SHP77 (cell line): ENCODE results near the gene RNF213.

Source experiments
- DNase-seq, 2 experiments: peaks; one replicate each; lab custom pipeline; 2025; lab: John Stamatoyannopoulos, UW

RNF213 gene

GRCh38 chr17:80252871-80253270, 7.8 kb upstream of the RNF213 start:
- peak; percentile 87 to 93 for DNase-seq

- DNase-seq: peak; percentile 30 to 65
Measured at GRCh38 chr17:80253631-80254395, 6.8 kb upstream of the RNF213 start.

DNA sequence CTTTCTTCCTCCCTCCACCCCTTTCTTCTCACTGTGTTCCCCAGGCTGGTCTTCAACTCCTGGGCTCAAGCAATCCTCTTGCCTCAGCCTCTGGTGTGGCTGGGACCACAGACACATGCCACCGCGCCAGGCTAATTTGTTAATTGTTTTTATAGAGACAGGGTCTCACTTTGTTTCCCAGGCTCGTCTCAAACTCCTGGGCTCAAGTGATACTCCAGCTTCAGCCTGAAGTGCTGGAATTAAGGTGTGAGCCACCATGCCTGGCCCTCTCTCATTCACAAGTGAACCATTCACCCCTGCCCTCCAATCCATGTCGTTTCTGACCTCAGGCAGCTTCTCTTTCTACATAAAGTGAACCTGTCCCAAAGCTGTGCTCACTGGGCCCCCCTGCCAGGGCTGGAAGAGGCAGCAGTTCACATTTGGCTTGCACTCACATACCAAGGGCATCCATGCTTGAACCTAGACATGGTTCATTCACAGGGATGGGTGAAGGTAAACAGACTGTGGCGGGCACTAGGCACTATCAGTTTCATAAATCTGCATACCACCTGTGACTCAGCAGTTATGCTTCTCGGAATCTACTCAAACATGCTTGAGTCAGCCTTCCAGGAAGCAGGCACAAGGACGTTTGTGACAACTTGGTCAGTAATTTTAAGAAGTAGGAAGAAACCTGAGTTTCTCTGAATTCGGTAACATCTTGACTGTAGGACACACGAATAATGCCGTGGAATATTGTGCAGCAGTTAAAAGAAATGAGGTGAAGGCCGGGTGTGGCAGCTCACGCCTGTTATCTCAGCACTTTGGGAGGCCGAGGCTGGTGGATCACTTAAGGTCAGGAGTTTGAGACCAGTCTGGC, 6.0 kb upstream of the RNF213 start:
- DNase-seq: peak; percentile 93 to 95

GRCh38 chr17:80256034-80256350, 4.7 kb upstream of the RNF213 start:
- DNase-seq: no peak

- DNase-seq: peak; percentile 50 to 70
Measured at GRCh38 chr17:80257716-80258213, 2.9 kb upstream of the RNF213 start.

- peak in 1 of 2 experiments; percentile 33 for DNase-seq
Measured at GRCh38 chr17:80258296-80258695, 2.4 kb upstream of the RNF213 start.

DNA sequence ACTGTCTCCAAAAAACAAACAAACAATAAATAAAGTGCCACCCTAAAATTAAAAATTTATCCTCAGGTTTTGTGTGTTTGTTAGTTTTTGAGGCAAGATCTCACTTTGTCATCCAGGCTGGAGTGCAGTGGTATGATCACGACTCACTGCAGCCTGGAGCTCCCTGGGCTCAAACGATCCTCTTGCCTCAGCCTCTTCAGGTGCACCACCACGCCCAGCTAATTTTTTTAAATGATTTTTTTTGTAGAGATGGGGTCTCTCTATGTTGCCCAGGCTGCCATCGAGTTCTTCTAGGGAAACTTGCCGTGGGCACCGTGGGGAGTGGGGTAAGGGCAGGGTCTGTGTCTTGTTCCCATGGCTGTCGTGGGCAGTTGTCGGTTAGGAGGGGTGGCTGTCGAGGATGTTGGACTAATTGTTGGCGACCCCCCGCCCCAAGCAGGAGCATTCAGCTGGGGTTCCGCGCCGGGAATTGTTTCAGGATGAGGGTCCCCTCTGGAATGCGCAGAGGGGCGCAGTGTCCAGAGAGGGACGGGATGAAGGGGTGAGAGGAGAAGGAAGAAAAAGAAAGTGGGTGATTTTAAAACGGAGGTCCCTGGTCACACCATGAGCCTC, 1.1 kb upstream of the RNF213 start:
- peak in 1 of 2 experiments; percentile 20 for DNase-seq

GRCh38 chr17:80260069-80260535, 550 bp upstream of the RNF213 start:
- DNase-seq: peak; percentile 50 to 86

DNA sequence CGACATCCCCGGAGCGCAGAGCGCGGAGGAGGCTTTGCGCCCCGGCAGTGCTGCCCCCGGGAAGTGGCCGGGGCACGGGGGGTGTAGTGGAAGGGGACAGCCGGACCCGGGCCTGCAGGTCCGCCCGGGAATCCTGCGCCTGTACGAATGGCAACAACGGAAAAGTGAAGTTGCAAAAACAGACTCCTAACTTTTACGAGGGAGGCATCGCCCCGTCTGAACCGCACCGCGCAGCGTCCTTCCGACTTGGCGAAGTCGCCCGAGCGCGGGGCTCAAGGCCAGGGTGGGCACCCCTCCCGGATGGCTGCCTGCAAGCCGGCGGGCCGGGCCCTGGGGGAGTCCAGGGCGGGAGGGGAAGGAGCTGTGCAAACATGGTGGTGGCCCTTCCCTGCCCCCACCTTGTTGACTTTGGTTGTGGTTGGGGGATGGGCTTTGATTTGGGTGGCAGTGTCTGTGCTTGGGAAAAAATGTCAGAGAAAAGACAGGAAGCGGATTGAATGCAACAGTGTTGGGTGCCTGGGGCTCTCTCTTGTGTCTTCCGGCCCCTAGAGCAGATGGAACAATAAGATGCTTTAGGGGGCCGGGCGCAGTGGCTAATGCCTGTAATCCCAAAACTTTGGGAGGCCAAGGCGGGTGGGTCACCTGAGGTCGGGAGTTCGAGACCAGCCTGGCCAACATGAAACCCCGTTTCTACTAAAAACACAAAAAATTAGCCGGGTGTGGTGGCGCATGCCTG, 675 bp downstream of the RNF213 start:
- DNase-seq: peak; percentile 77 to 78

DNA sequence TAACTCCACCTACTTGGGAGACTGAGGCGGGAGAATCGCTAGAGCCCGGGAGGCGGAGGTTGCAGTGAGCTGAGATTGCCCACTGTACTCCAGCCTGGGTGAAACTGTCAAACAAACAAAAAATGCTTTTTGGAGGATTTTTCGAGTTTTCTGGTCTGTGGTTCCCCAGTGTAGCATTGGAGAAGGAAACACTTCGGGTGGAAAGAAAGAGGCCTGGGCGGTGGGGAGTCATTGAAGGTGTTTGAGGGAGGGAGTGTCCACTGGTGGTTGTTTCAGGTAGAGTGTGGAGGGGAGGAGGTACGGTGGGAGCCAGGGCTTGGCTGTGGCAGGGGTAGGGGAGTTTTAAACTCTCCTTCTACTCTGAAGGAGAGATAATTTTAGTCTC, 1.2 kb downstream of the RNF213 start:
- DNase-seq: no peak

DNA sequence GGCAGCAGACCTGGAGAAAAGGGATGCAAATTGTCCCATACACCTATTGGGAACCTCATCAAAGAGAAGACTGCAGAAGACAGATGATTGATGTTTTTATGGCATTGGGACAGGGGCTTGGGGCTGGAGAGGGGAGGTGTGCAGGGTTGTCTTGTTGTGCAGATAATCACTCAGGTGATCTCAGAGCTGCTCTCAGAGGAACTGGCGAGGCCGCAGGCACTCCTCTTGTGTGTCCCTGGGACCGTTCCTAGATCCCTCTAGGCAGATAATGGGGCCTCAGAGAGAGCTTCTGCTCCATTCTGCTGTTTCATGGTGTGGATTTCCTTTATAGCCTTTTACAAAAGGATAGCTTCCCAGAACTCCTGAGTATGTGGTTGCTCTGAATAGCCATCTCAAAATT, 1.6 kb downstream of the RNF213 start:
- DNase-seq: peak; percentile 27 to 37

DNA sequence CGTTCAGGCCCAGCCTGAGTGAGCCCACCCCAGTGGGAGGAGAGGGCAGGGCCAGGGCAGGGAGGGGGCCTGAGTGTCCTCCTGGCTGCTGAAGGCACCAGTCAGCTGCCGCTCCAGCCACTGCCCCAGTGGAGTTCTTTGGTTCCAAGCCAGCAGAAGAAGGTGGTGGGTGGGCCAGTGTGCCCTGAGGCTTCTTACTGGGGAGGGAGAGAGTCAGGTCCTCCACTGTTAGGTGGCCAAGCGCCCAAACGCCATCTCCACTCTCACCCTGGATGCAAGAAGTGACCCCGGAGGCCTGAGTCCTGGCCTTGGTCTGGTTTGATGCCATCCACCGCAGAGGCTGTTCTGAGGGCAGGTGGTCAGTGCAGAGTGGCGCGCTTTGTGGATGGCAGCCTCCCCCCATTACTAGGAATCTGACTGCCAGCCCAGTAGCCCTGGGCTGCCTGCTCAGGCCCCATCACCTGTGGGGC, 2.2 kb downstream of the RNF213 start:
- no peak for DNase-seq

DNA sequence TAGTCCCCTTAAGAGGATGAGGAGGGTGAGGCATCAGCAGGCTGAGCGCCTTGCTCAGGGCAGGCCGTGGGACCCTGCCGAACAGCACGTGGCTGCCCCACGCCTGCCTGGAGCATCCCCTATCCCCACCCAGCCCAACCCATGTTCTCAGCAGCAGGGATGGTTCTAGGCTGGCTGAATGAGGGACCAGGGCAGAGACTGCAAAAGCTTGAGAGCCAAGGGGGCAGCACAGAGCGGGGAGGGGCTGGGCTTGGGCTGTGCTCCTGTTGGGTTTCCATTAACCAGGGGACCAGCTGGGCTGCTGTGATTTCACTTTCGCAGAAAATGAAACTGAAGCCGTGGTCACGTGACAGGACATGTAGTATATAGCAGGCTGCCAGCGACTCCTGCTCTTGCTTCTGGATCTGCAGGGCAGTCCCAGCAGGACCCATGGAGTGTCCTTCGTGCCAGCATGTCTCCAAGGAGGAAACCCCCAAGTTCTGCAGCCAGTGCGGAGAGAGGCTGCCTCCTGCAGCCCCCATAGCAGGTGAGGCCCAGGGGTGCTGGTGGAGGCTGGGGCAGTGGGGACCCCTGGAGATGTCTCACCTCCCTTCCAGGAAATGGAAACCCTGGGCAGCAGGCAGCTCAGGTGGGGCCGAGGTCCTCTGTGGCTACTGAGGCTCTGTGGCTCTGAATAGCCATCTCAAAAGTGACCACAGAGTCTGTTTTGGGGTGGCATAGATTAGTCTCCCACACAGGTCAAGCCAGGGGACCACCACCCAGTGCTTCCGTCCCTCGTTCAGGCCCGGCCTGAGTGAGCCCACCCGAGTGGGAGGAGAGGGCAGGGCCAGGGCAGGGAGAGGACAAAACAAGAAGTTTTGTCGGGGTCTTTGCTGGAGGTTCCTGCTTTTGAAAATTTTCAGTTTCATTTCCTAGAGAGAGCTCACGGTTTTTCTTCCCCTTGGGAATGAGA, 2.9 kb downstream of the RNF213 start:
- DNase-seq: peak; percentile 81 to 91

DNA sequence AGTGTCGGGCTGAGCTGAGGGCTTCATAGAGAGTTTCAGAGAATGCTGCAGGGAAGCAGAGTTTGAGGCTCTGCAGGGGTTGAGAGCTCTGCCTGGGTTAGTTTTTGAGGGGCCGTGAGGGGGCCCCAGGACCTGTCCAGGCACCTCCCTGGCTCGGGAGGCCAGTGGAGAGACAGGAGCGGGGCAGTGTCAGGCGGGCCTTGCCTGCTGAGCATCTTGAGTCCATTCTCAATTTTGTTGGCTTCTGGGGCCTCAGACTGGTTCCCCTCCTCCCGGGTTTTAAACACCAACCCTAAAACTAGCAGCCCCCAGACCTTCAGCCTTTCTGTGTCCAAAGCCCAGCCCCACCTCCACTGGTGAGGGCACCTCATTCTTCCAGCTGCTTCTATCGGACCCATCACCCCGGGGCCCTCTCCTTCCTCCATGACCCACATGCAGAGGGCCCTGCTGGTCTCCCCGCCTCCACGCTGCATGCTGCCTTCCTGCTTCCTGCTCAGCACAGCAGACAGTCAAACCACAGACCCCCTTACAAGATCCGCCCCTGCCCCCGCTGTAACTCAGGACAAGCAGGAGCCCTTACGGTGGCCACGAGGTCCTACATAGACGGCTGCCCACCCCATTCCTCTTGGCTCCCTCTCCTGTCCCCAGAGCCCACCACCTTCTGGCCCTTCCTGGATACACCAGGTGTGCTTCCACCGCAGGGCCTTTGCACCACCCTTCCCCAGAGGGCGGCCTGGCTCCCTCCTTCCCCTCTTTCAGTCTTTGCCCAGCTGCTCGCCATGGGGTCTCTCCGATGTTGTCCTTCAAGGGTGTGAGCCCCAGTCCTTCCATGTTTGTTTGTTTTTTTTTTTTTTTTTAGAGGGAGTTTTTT, 3.8 kb downstream of the RNF213 start:
- DNase-seq: no peak

GRCh38 chr17:80265205-80266068, 4.8 kb downstream of the RNF213 start:
- DNase-seq: no peak

DNA sequence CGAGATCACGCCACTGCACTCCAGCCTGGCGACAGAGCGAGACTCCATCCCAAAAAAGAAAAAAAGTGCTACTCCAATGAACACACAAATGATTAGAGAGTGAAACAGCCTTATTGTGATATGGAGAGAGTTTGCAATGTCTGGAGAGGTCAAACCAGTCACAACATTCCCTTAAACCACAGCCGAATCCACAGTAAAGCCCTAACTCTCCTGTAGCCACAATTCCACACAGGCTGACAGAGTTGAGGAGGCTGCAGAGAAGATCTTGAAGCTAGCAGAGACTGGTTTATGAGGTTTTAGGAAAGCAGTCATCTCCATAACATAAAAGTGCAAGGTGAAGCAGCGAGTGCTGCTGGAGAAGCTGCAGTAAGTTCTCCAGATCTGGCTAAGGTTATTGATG, 6.7 kb downstream of the RNF213 start:
- DNase-seq: no peak

GRCh38 chr17:80268427-80268826, 7.8 kb downstream of the RNF213 start:
- DNase-seq: no peak

DNA sequence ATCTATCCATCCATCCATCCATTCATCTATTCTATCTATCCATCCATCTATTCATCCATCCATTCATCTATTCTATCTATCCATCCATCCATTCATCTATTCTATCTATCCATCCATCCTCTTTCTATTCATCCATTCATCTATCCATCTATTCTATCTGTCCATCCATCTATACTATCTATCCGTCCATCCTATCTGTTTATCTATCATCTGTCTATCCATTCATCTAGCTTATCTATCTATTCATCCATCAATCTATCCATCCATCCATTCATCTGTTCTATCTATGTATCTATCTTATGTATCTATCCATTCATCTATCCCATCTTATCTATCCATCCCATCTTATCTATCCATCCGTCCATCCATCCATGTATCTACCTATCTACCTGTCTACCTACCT, 8.8 kb downstream of the RNF213 start:
- DNase-seq: no peak

- no peak for DNase-seq
Measured at GRCh38 chr17:80270104-80270503, 9.5 kb downstream of the RNF213 start.
